A673 (cell line): ENCODE measurements around the gene DNAJB12.

Experiments used
- EZH2 ChIP-seq: fragments of 200-600 bp; sonication (generic); IDR thresholded peaks from 2 replicates; pipeline ENCODE4 v1.6.1; 2017; ENCODE audit warnings: borderline replicate concordance, low read depth, mild to moderate bottlenecking, mixed read lengths, antibody characterized with exemption, low read length; ENCODE audit not compliant: poor library complexity, severe bottlenecking
- TF ChIP-seq, protein P1 (sequence below): fragments of 300-800, 200-600 bp; sonication (generic); conservative IDR thresholded peaks from 2 replicates; pipeline ENCODE4 v1.5.1; 2017; ENCODE audit warnings: low read depth, mild to moderate bottlenecking, antibody characterized with exemption, low read length, moderate library complexity, mixed read lengths

DNA sequence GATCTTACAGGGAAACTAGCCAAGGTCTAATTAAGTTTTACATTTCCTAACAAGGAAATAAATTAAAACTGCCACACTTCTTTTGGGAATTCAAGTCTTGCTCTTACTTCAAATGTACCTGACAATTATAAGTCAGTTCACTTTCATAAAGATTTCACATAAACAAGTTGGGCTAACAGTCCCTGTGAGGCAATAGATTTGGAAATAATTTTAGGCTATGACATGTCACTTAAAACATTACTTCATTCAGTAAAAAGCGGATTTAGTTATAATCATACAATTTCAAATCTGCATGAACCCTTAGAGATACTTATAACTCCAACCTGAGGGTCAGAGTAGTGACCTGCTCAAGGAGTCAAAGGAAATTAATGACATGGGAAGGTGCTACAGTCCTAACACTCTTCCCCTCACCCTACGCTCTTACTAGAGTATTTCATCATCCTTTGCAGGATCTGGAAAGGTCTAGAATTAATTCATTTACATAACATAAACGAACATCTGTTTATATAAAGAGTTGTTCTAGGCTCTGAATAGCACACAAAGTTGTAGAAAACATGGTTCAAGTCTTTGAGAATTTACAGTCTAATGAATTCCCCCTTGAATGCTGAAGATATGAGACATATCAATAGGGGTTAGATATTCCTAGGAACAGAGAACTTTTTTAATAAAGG, 32.3 kb upstream of the DNAJB12 start:
- TF ChIP-seq, protein P1, sequence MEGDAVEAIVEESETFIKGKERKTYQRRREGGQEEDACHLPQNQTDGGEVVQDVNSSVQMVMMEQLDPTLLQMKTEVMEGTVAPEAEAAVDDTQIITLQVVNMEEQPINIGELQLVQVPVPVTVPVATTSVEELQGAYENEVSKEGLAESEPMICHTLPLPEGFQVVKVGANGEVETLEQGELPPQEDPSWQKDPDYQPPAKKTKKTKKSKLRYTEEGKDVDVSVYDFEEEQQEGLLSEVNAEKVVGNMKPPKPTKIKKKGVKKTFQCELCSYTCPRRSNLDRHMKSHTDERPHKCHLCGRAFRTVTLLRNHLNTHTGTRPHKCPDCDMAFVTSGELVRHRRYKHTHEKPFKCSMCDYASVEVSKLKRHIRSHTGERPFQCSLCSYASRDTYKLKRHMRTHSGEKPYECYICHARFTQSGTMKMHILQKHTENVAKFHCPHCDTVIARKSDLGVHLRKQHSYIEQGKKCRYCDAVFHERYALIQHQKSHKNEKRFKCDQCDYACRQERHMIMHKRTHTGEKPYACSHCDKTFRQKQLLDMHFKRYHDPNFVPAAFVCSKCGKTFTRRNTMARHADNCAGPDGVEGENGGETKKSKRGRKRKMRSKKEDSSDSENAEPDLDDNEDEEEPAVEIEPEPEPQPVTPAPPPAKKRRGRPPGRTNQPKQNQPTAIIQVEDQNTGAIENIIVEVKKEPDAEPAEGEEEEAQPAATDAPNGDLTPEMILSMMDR = no peak
- no peak for TF ChIP-seq EZH2
